HepG2 (cell line): ENCODE measurements around the gene CTSW. TPM values are rescaled to one million over a fixed set of nuclear protein-coding genes. Genes with fewer than 3 reads are reported as not detected.
A peak's percentile ranks its signal among the peaks of the same experiment; 100 is the strongest.

Source experiments
- HNF1B ChIP-seq: sonication (generic); formaldehyde crosslinking; IDR thresholded peaks from 2 replicates; pipeline ENCODE4 v1.5.1; 2020; ENCODE audit warnings: mild to moderate bottlenecking, moderate library complexity, missing genetic modification reagents
- POGK ChIP-seq: sonication (generic); formaldehyde crosslinking; conservative IDR thresholded peaks from 2 replicates; pipeline ENCODE4 v1.8.0; 2022; ENCODE audit warnings: mild to moderate bottlenecking, moderate library complexity, missing genetic modification reagents
- SPEN ChIP-seq: sonication (generic); formaldehyde crosslinking; IDR thresholded peaks from 2 replicates; pipeline ENCODE4 v1.5.1; 2020; ENCODE audit warnings: low read depth, mild to moderate bottlenecking, missing genetic modification reagents
- TIGD3 ChIP-seq: sonication (generic); formaldehyde crosslinking; IDR thresholded peaks from 2 replicates; pipeline ENCODE4 v1.5.1; 2020; ENCODE audit warnings: mild to moderate bottlenecking, missing genetic modification reagents, borderline replicate concordance
- ZBTB21 ChIP-seq: sonication (generic); formaldehyde crosslinking; IDR thresholded peaks from 2 replicates; pipeline ENCODE4 v1.4.0; 2020; ENCODE audit warnings: missing genetic modification reagents
- ZNF589 ChIP-seq: sonication (generic); formaldehyde crosslinking; conservative IDR thresholded peaks from 2 replicates; pipeline ENCODE4 v1.8.0; 2022; ENCODE audit warnings: mild to moderate bottlenecking, moderate library complexity, missing genetic modification reagents
- ZNF740 ChIP-seq: sonication (generic); formaldehyde crosslinking; IDR thresholded peaks from 2 replicates; pipeline ENCODE4 v1.4.0; 2020; ENCODE audit warnings: missing genetic modification reagents
- ZNF777 ChIP-seq: sonication (generic); formaldehyde crosslinking; IDR thresholded peaks from 2 replicates; pipeline ENCODE4 v1.4.0; 2020; ENCODE audit warnings: missing genetic modification reagents
- ZNF839 ChIP-seq: sonication (generic); formaldehyde crosslinking; IDR thresholded peaks from 2 replicates; pipeline ENCODE4 v1.4.0; 2020; ENCODE audit warnings: missing genetic modification reagents, mild to moderate bottlenecking, borderline replicate concordance
- polyA plus RNA-seq, 8 experiments: library from polyadenylated mRNA; depleted of rRNA in 3 of 8; stranded (reverse) in 7 of 8; unstranded in 1 of 8; fragments of >200 nt; fragmentation: Illumina TruSeq in 4 of 8; extraction: Trizol in 4 of 8; gene quantifications; 2 replicates each; pipeline versions ENCODE4 v1.2.1 to v1.2.3, GENCODE V29; 2011 to 2016; ENCODE audit warnings: low read depth in 4 of 8, missing spikeins in 1 of 8, mixed read lengths in 1 of 8; ENCODE audit not compliant: insufficient read depth in 1 of 8
- total RNA-seq, 5 experiments: library from RNA; depleted of rRNA; stranded (reverse); fragments of >200 nt; fragmentation: Illumina TruSeq; extraction: Trizol; gene quantifications; 2 replicates each; pipeline ENCODE4 v1.2.3, GENCODE V29; 2016; ENCODE audit warnings: low read depth in 1 of 5
- TF ChIP-seq, protein P1 (sequence below): sonication (generic); formaldehyde crosslinking; IDR thresholded peaks from 2 replicates; pipeline ENCODE4 v1.4.0; 2020; ENCODE audit warnings: missing genetic modification reagents
- TF ChIP-seq, protein P2 (sequence below): sonication (generic); formaldehyde crosslinking; IDR thresholded peaks from 2 replicates; pipeline ENCODE4 v1.8.1; 2023; ENCODE audit warnings: mild to moderate bottlenecking, missing genetic modification reagents
- TF ChIP-seq, protein P3 (sequence below), 2 experiments: fragments of 450-650 bp in 1 of 2; sonication (generic) in 1 of 2; formaldehyde crosslinking; IDR thresholded peaks; 2 replicates each; pipeline versions ENCODE4 v1.5.0 to v1.8.0; 2020 to 2022; ENCODE audit warnings: mild to moderate bottlenecking in 1 of 2, missing genetic modification reagents in 1 of 2

The CTSW gene
- total and polyA plus RNA-seq, 2 of the 13 experiments (the other 11 are each of a cell fraction or from before 2014, with no cell fraction given): 0.09 TPM; not detected in 1

- TF ChIP-seq, protein P1, sequence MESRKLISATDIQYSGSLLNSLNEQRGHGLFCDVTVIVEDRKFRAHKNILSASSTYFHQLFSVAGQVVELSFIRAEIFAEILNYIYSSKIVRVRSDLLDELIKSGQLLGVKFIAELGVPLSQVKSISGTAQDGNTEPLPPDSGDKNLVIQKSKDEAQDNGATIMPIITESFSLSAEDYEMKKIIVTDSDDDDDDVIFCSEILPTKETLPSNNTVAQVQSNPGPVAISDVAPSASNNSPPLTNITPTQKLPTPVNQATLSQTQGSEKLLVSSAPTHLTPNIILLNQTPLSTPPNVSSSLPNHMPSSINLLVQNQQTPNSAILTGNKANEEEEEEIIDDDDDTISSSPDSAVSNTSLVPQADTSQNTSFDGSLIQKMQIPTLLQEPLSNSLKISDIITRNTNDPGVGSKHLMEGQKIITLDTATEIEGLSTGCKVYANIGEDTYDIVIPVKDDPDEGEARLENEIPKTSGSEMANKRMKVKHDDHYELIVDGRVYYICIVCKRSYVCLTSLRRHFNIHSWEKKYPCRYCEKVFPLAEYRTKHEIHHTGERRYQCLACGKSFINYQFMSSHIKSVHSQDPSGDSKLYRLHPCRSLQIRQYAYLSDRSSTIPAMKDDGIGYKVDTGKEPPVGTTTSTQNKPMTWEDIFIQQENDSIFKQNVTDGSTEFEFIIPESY (CRISPR knock-in tag): no peak
- TF ChIP-seq POGK (CRISPR knock-in tag) (no peak), ZNF839 (CRISPR knock-in tag) (no peak), TIGD3 (CRISPR knock-in tag) (0 out of 2 replicates have a peak, but pooled peaks have one; percentile 14), ZNF740 (CRISPR knock-in tag) (0 out of 2 replicates have a peak, but pooled peaks have one; percentile 7), ZNF777 (CRISPR knock-in tag) (peak; percentile 59; the same call in 1 of the 2 replicates), ZBTB21 (no peak), ZNF589 (0 out of 2 replicates have a peak, but pooled peaks have one; percentile 16), HNF1B (CRISPR knock-in tag) (0 out of 2 replicates have a peak, but pooled peaks have one; percentile 29), SPEN (no peak)
- TF ChIP-seq, protein P2, sequence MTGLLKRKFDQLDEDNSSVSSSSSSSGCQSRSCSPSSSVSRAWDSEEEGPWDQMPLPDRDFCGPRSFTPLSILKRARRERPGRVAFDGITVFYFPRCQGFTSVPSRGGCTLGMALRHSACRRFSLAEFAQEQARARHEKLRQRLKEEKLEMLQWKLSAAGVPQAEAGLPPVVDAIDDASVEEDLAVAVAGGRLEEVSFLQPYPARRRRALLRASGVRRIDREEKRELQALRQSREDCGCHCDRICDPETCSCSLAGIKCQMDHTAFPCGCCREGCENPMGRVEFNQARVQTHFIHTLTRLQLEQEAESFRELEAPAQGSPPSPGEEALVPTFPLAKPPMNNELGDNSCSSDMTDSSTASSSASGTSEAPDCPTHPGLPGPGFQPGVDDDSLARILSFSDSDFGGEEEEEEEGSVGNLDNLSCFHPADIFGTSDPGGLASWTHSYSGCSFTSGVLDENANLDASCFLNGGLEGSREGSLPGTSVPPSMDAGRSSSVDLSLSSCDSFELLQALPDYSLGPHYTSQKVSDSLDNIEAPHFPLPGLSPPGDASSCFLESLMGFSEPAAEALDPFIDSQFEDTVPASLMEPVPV (CRISPR knock-in tag): no peak; the same call in 1 of the 2 replicates
- TF ChIP-seq, protein P3, sequence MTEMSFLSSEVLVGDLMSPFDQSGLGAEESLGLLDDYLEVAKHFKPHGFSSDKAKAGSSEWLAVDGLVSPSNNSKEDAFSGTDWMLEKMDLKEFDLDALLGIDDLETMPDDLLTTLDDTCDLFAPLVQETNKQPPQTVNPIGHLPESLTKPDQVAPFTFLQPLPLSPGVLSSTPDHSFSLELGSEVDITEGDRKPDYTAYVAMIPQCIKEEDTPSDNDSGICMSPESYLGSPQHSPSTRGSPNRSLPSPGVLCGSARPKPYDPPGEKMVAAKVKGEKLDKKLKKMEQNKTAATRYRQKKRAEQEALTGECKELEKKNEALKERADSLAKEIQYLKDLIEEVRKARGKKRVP (CRISPR knock-in tag; IDR thresholded peaks at IDR 0.05): no peak
These were observed 40.1 kb downstream of the CTSW start (continued) for GRCh38 chr11:65919573-65920371.
